ENCODE data around the gene LENG8. TPM values are rescaled to one million over a fixed set of nuclear protein-coding genes. Genes with fewer than 3 reads are reported as not detected.
"Not testable (repeated sequence)": the region's sequence is repeated elsewhere in the genome, so short reads cannot be mapped to it uniquely, and the experiment has no call there.

Gene LENG8
- total RNA-seq, 2 donors from 2014 or later: 139 to 171 TPM

DNA sequence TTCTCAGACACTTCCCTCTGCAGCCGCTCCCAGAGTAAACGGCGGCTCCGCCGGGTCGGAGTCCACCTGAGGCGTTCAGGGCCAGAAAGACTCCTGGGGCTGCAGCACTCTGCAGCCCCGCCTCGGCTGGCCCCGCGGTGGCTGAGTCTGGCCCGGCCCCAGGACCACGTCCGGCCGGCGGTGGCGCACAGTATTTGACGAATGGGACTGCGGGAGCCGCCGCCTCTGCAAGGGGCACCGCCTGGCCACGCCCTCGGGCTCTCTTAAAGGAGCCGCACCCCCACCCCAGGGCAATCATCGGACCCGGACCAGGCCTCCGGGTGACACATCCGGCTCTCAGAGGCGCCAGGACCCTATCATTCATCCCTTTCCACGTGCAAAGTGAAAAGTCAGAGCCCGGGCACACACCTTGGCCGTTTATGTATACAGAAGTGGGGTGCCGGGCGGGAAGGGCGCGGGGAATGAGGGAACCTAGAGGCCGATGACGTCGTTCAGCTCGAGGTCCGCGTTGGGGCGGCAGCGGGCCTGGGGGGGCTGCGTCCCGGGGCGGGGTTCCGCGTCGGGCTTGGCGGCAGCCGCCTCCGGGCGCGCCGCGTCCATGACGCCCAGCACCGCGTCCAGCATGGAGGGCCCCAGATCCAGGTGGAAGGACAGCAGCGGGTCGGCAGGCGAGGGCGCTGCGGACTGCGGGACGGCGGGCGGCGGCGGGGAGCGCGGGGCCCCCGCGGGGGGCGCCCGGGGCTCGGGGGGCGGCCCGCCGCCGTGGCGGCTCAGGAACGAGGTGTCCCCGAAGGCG, 15.8 kb downstream of the LENG8 start:
- Mint-ChIP-seq H3K4me3 (peak overlapping the region; percentile 68), H3K9me3 (peaks cover 7% of the 10 kb centered on the region), H3K36me3 (ENCODE audit: low read depth) (peaks cover 14% of the 10 kb centered on the region), H3K27me3 (ENCODE audit: insufficient read depth) (peaks cover 35% of the 10 kb centered on the region), H3K27ac (peak overlapping the region; percentile 90), H3K4me1 (no peaks in the 10 kb centered on the region)
- no peak for TF ChIP-seq CTCF (conservative IDR thresholded peaks at IDR 0.05)
- peaks cover 14% of the 10 kb centered on the region for H3K27me3 ChIP-seq (ENCODE audit: control insufficient read depth, insufficient read depth, low read length, poor library complexity, severe bottlenecking)
- H3K36me3 ChIP-seq (ENCODE audit: control insufficient read depth, insufficient read depth, low read length): peaks cover 13% of the 10 kb centered on the region
- H3K9me3 ChIP-seq (ENCODE audit: control insufficient read depth, low read length): no peaks in the 10 kb centered on the region
- H3K27ac ChIP-seq (ENCODE audit: low read depth, low read length): peak overlapping the region; percentile 88
- peak; percentile 97 for DNase-seq
- peak overlapping the region; percentile 82 for H3K4me3 ChIP-seq (ENCODE audit: low read length)
- 3 to 9% methylated on average over 19 to 85 of the region's 87 CpGs for WGBS, 2 experiments (ENCODE audit: insufficient coverage in 1 of 2, insufficient read length in 1 of 2)
- peak overlapping the region; percentile 62 for H3K9ac ChIP-seq (ENCODE audit: extremely low read depth, low read length, poor library complexity, severe bottlenecking)
- H3K4me1 ChIP-seq (ENCODE audit: control insufficient read depth, insufficient read depth, low read length): no peaks in the 10 kb centered on the region

DNA sequence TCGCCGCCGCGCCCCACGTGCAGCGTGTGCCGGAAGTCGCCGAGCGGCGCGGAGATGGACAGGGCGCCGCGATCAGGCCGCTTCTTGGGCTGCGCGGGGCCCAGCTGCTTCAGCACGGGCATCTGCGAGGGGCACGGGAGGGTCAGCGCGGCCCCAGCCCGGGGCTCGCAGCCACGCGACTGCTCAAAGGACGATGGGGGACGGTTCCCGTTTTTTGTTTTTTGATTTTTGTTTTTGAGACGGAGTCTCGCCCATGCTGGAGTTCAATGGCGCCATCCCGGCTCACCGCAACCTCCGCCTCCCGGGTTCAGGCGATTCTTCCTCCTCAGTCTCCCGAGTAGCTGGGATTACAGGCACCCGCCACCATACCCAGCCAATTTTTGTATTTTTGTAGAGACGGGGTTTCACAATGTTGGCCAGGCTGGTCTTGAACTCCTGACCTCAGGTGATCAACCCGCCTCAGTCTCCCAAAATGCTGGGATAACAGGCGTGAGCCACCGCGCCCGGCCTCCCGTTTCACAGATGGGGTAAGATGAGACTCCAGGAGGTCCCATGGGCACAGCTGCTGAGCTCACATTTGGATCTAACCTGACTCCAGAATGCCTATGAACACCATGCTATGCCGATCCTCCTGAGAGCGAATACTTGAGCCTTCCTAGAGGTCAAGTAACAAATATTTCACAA, 16.6 kb downstream of the LENG8 start:
- no peaks in the 10 kb centered on the region for H3K9me3 ChIP-seq (ENCODE audit: control insufficient read depth, low read length)
- H3K4me1 ChIP-seq (ENCODE audit: control insufficient read depth, insufficient read depth, low read length): no peaks in the 10 kb centered on the region
- 88 to 91% methylated on average over 30 to 49 of the region's 49 CpGs for WGBS, 2 experiments (ENCODE audit: insufficient coverage in 1 of 2, insufficient read length in 1 of 2)
- H3K27me3 ChIP-seq (ENCODE audit: control insufficient read depth, insufficient read depth, low read length, poor library complexity, severe bottlenecking): peaks cover 21% of the 10 kb centered on the region
- H3K36me3 Mint-ChIP-seq (ENCODE audit: low read depth): peaks cover 11% of the 10 kb centered on the region
- no peak overlapping the region for H3K27ac ChIP-seq (ENCODE audit: low read depth, low read length)
- H3K4me3 ChIP-seq (ENCODE audit: low read length): no peak overlapping the region
- no peaks in the 10 kb centered on the region for H3K4me1 Mint-ChIP-seq
- DNase-seq: no peak
- H3K27me3 Mint-ChIP-seq (ENCODE audit: insufficient read depth): peaks cover 43% of the 10 kb centered on the region
- H3K36me3 ChIP-seq (ENCODE audit: control insufficient read depth, insufficient read depth, low read length): peaks cover 7% of the 10 kb centered on the region
- H3K27ac Mint-ChIP-seq: no peak overlapping the region
- H3K4me3 Mint-ChIP-seq: peak overlapping the region; percentile 20
- no peak overlapping the region for H3K9ac ChIP-seq (ENCODE audit: extremely low read depth, low read length, poor library complexity, severe bottlenecking)
- peaks cover 7% of the 10 kb centered on the region for H3K9me3 Mint-ChIP-seq
- TF ChIP-seq CTCF (conservative IDR thresholded peaks at IDR 0.05): no peak

- DNase-seq; H3K9ac ChIP-seq (ENCODE audit: extremely low read depth, low read length, poor library complexity, severe bottlenecking); H3K36me3 Mint-ChIP-seq (ENCODE audit: low read depth); H3K4me3 Mint-ChIP-seq; H3K27ac Mint-ChIP-seq; H3K27ac ChIP-seq (ENCODE audit: low read depth, low read length); H3K4me1 ChIP-seq (ENCODE audit: control insufficient read depth, insufficient read depth, low read length); H3K4me3 ChIP-seq (ENCODE audit: low read length); H3K9me3 Mint-ChIP-seq; H3K9me3 ChIP-seq (ENCODE audit: control insufficient read depth, low read length); H3K4me1 Mint-ChIP-seq; H3K36me3 ChIP-seq (ENCODE audit: control insufficient read depth, insufficient read depth, low read length): not testable (repeated sequence)
- peaks cover 27% of the 10 kb centered on the region for H3K27me3 ChIP-seq (ENCODE audit: control insufficient read depth, insufficient read depth, low read length, poor library complexity, severe bottlenecking)
- peaks cover 48% of the 10 kb centered on the region for H3K27me3 Mint-ChIP-seq (ENCODE audit: insufficient read depth)
- 87 to 93% methylated on average over 12 to 14 of the region's 14 CpGs for WGBS, 2 experiments (ENCODE audit: insufficient coverage in 1 of 2, insufficient read length in 1 of 2)
Measured at GRCh38 chr19:54466110-54466480, 17.1 kb downstream of the LENG8 start.
